Nucleus accumbens (tissue), 56 donors: ENCODE data around the gene PSME1.
A peak's percentile ranks its signal among the peaks of the same experiment; 100 is the strongest.

Source experiments
- DNase-seq, 56 donors: peaks; one replicate each; lab custom pipeline; 2025; lab: John Stamatoyannopoulos, UW

The PSME1 gene

DNA sequence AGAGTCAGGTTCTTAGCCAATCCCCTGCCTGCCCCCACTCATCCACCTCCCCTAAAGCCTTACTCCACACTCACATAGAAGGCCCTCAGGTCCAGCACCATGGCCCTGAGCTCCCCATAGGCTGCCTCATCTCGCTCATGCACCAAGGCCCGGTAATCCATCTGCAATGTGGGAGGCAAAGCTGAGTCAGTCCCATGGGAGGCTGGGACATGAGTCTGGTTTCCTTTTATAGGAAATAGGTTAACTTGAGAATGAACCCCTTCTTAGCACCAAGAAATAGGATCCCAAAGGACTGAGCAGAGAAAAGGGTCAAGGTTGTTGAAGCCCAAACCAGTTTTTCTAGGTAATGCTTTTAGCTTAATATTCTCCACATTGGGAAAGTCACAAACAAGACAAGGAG lies 7.5 kb downstream of the PSME1 start:
- DNase-seq = no peak

DNA sequence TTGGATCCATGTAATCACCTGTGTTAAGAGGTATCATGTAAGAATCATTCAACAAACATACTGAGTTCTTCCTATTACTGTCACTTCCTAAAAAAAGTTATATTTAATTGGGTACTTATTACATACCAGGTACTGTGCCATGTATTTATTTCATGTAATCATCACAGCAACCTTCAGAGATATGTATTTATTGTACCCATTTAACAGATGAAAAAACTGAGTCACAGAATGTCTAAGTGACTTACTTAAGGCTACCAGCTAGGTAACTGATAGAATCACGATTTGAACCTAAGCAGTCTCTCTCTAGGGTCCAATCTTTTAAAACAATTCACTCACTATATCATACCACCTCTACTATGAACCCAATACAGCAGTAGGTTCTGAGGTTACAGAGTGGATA lies 8.5 kb downstream of the PSME1 start:
- no peak for DNase-seq

DNA sequence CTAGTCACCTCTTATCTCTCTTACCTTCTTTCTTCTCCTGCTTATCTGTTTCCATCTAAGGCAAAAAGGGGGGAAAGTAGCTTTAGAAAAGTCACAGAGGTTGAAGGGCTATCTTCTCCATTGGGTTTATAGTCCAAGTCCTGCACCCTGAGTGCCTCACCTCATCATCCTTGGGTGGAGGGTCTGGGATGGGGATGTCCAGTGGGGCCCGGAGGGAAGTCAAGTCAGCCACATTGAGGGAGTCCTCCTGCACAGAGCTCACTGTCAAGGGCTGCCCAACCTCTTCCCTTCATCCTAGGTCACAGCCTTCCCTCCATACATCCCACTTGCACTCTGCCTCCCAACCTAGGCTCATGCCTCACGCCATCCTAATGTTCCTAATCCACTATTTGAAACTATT lies 9.2 kb downstream of the PSME1 start:
- no peak for DNase-seq

DNA sequence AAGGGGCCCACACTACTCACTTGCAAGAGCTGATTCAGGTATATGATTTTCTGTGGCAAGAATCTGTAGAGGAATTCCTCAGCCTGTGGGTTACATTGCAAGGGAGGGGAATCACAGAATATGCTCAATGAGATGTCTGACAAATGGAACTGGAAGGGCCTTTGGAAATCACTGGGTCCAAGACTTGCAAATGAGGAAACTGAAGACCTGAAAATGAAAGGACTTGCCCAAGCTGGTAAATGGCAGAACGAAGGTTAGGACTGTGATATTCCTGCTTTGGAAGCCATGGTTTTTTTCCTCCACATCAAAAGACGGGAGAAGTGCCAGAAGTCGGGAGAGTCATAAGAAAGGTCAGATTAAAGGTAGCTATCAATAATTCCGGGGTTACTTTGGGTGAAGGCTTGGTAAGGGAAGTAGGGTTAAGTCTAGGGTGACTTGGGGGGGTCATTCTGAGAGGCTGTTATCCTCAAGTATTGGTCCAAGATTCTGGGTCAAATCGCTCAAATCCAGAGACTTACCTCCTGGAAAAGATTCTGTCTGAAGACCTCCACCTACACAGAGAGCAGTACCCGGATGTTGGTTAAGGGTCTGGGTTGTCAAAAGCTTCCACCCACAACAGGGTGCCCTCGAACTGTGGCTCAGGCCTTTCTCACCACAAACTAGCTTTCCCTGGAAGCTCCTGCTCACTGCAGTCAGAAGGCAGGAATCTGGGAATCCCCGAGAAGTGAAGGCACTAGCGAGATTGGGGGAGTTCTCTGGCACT lies 9.9 kb downstream of the PSME1 start:
- no peak for DNase-seq

DNA sequence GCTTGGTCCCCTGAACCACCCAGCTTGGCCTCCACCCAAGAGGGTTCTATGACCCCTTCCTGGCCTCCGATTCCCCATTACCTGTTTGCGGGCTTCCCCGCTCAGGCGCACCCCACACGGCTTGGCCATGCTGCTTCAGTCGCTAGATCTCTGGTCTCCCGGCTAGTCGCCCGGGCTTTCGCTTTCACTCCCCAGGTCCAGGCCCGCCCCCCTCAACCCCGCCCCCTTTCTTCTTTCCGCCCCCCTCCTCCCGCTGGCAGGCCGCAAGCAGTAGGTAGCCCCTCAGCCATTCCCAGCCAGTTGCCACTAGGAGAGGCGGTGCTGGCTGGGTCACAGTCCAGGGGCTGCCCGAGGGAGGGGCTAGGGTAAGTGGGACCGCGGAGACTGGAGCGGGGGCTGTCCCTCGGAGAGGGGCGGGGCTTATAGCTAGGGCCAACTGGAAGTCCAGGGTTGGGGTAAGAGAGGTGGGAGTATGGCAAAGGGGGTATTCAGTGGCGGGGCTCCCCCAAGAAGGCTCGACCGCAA lies 10.5 kb downstream of the PSME1 start, which contains the start of gene PSME2:
TSS of gene PSME2 (minus strand) at position 158 of the 525 bp plus-strand sequence. CDS start at position 129, 29 bp downstream.
- DNase-seq = peak; percentile 48 to 91 (median 79)

DNA sequence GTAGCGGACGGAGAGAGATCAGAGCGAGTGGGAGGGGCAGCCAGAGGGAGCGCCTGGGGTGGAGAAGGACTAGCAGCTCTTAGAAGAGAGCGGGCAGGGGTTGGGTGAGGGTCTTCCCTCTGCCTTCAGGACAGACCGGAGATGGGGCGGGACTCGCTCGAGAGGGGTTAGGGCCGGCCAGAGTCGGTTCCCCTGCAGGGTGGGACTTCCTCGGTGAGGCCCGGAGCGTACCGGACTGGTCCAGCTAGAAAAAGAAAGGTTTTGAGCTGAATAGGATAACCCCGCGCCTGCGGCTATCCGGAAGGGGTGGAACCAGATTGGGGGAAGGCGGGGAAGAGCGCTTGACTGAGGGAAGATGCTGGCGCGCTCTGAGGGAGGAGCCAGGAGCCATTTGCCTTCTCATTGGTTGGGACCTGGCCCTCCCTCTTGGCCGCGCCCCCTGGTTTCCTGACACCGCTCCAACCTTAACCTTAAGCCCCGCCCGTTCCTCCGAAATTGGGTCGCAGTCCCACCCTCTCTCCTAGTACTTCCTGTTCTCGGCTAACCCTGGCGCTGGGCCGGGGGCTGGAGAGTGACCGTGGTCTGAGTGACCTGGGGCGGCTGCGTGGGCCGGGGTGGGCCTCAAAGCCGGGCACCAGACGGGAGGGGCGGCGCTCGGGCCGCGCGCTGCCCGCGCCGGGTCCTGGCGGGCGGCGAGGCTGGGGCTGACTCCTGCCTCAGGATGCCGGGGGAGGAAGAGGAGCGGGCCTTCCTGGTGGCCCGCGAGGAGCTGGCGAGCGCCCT lies 11.2 kb downstream of the PSME1 start, which contains the start of gene RNF31:
TSS of gene RNF31 (plus strand) at position 521 of the 783 bp plus-strand sequence. CDS start at position 722, 201 bp downstream.
- DNase-seq = peak; percentile 74 to 98 (median 95)

DNA sequence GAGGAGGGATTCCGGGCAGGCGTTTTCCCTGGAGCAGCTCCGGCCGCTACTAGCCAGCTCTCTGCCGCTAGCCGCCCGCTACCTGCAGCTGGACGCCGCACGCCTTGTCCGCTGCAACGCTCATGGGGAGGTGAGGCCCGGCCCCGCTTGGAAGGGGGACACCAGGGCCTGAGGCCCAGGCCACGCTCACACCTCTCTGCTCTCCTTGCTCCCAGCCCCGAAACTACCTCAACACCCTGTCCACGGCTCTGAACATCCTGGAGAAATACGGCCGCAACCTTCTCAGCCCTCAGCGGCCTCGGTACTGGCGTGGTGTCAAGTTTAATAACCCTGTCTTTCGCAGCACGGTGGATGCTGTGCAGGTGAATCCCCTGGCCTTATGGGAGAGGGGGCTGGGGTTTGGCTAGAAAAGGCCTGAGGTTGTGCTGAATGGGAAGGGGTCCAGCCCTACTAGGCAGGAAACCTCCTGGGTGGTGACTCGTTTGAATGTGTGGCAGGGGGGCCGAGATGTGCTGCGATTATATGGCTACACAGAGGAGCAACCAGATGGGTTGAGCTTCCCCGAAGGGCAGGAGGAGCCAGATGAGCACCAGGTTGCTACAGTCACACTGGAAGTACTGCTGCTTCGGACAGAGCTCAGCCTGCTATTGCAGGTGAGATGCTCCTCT lies 11.9 kb downstream of the PSME1 start:
- DNase-seq = peak in 1 of 56 donors; percentile 45

DNA sequence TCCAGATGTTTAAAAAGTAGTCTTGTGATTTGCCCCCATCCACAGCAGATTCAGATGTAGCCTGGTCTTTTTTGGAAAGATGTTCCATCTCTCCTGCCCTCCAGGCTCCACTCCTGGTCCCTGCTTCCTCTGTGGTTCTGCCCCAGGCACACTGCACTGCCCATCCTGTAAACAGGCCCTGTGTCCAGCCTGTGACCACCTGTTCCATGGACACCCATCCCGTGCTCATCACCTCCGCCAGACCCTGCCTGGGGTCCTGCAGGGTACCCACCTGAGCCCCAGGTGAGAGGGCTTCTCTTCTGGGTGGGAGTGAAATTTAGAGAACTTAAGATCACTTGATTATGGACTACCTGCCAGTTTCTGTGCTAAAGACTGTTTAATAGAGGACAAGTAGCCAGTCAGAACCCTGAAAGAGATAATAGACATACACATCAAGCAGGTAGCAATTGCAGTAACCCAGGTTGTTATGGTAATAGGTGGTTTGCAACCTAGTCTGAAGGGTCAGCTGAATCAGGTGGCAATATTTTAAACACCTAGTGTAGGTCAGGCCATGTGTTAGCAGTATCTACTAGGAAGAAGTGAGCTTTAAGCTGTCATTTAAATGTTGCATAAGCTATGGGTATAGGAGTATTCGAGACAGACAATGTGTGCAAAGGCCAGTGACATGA lies 13.4 kb downstream of the PSME1 start:
- DNase-seq = no peak

DNA sequence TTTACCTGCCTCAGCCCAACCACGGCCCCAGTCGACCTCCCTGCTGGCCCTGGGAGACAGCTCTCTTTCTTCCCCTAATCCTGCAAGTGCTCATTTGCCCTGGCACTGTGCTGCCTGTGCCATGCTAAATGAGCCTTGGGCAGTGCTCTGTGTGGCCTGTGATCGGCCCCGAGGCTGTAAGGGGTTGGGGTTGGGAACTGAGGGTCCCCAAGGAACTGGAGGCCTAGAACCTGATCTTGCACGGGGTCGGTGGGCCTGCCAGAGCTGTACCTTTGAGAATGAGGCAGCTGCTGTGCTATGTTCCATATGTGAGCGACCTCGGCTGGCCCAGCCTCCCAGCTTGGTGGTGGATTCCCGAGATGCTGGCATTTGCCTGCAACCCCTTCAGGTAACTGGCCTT lies 14.1 kb downstream of the PSME1 start:
- DNase-seq = no peak

DNA sequence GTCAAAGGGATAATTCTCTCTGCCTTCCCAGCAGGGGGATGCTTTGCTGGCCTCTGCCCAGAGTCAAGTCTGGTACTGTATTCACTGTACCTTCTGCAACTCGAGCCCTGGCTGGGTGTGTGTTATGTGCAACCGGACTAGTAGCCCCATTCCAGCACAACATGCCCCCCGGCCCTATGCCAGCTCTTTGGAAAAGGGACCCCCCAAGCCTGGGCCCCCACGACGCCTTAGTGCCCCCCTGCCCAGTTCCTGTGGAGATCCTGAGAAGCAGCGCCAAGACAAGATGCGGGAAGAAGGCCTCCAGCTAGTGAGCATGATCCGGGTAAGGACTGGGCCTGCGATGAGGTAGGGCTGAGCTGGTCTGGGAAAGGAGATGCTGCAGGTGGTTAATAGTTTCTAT lies 14.6 kb downstream of the PSME1 start:
- no peak for DNase-seq

DNA sequence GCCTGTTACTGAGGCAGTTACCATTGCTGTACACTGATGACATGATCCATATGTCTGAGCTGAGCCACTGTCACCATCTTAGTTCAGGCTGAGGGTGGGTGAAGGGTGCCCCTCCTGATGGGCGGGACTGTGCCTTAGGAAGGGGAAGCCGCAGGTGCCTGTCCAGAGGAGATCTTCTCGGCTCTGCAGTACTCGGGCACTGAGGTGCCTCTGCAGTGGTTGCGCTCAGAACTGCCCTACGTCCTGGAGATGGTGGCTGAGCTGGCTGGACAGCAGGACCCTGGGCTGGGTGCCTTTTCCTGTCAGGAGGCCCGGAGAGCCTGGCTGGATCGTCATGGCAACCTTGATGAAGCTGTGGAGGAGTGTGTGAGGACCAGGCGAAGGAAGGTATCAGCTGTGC lies 15.0 kb downstream of the PSME1 start:
- DNase-seq = no peak

DNA sequence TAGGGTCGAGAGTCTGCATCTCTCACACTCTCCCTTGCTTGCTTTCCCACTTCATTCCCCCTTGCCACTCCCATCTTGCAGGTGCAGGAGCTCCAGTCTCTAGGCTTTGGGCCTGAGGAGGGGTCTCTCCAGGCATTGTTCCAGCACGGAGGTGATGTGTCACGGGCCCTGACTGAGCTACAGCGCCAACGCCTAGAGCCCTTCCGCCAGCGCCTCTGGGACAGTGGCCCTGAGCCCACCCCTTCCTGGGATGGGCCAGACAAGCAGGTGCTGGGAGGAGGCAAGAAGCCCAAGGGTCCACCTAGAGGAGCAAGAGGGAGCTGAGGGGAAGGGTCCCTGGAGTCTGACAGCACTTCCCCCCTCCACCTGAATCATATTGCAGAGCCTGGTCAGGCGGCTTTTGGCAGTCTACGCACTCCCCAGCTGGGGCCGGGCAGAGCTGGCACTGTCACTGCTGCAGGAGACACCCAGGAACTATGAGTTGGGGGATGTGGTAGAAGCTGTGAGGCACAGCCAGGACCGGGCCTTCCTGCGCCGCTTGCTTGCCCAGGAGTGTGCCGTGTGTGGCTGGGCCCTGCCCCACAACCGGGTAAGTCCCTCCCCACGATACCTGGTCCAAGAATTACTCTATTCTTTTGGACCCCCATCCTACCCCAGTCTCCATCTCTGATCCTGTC lies 15.5 kb downstream of the PSME1 start:
- DNase-seq = no peak

DNA sequence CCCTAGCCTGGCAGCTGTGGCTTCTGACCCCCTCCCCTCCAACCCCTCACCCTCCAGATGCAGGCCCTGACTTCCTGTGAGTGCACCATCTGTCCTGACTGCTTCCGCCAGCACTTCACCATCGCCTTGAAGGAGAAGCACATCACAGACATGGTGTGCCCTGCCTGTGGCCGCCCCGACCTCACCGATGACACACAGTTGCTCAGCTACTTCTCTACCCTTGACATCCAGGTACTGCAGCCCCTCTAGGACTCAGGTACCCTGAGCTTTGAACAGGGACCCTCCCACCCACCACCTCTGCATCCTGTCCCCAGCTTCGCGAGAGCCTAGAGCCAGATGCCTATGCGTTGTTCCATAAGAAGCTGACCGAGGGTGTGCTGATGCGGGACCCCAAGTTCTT lies 19.1 kb downstream of the PSME1 start:
- DNase-seq = no peak

DNA sequence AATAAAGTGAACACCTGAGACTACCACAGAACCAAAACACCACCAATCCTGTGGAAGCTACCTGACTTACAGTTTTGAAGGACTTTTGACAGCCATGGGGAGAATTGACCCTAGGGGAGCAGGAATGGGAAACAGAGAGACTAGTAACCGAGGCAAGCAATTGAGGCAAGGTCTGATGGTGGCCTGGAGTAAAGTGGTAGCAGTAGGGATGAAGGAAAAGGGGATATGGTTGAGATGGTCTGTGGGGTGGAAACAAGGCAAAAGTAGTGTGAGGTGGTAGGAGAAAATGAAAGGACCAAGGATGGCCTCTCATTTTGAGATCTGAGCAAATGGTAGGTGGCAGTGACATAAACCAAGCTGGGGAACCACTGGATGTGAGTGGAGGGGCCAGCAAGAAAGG lies 20.8 kb downstream of the PSME1 start:
- no peak for DNase-seq

DNA sequence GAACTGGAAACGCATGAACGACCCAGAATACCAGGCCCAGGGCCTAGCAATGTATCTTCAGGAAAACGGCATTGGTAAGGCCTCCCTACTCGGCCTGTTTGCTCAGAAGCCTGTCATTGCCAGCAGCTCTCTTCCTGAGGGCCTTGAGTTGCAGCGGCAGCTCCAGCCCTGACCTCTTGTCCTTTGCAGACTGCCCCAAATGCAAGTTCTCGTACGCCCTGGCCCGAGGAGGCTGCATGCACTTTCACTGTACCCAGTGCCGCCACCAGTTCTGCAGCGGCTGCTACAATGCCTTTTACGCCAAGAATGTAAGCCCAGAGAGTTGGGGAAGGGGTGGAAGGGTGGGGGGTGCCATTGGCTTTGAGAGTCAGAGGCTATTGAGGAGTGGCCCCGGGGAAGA lies 21.3 kb downstream of the PSME1 start:
- DNase-seq = no peak

DNA sequence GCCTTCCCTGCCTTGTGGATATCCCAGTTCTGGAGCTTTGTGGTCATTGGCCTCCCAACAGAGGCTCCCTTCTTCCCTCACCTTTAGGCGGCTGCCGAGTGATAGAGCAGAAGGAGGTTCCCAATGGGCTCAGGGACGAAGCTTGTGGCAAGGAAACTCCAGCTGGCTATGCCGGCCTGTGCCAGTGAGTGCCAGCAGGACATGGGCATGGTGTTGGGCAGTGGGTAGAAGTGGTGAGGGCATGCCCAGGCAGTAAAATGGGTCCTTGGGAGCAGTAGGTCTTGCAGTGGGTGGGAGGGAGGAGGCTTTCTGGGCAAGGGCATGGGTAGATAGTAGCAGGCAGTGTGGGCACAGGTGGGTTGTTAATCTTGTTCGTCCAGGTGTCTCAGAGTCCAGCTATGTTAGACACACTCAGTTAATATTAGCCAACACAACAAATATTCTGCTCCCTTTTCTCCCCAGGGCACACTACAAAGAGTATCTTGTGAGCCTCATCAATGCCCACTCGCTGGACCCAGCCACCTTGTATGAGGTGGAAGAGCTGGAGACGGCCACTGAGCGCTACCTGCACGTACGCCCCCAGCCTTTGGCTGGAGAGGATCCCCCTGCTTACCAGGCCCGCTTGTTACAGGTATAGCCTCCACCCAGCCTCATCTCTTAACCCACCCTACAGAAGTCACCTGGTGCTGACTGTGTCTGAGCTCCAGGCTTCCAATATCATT lies 23.9 kb downstream of the PSME1 start:
- no peak for DNase-seq

DNA sequence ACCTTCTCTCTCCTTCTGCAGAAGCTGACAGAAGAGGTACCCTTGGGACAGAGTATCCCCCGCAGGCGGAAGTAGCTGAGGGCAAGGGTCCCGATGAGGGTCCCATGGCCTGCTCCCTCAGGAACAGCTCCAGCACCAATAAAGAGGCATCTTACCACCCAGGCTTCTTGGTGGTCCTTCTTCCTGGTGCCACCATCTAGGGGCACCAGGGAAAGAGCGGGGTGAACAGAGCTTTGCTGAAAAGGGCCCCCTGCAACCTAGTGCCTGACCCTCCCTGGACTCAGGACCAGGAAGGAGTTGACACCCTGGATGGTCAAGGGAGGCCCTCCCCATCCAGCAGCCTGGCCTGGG lies 24.5 kb downstream of the PSME1 start:
- no peak for DNase-seq

DNA sequence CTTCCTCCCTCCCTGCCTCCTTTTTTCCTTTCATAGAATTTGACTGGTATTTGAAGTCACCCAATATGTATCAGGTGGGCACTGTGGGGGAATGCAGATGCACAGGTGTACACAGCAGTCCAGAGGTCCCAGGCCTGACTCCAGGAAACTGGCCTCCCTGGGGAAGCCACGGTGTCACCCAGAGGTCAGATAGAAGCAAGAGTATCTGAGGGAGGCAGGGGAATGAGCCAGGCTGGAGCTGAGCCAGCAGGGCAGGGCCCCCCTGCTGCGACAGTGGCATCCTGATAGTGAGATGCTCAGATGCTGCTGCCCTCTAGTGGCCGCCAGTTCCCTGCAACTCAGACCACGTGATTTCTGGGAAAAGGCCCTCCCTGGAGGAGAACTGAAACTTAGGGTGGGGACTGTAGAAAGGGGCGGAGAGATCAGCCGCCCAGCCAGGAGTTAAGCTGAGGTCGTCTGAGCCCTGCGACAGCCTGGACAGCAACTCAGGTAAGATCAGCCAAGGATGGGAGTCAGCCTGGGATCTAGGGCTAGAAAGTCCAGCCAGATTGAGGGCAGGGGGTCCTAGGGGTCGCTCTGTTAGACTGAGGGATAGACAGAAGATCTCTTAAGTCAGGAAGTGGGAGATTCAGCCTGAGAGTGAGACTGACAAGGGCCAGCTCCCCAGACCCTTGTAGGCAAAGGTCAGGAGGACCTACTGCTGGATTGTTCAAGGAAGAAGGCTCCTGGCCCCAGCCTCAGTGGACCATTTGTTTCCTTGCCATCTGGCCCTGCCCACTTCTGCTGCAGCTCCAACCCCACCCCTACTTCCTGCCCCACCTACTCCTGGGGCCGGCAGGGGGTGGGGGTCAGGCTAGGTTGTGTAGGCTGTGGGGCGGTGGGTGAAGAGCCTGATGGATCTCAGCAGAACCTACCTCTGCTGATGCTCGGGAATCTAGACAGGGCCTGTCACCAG lies 25.1 kb downstream of the PSME1 start, which contains the start of gene IRF9:
TSS of gene IRF9 (plus strand) at position 416 of the 955 bp plus-strand sequence. CDS start 880 bp downstream, outside the sequence.
- DNase-seq = peak; percentile 61 to 98 (median 92)
